Gastrocnemius medialis (tissue), 4 donors: ENCODE data around the gene CC2D2A.

Experiments used
- POLR2A ChIP-seq, 2 donors: fragments of 450-650 bp; IDR thresholded peaks; one replicate each; pipeline ENCODE4 v1.6.1; 2017; ENCODE audit warnings: antibody characterized with exemption in 2 of 2, mild to moderate bottlenecking in 2 of 2, moderate library complexity in 2 of 2
- TF ChIP-seq, protein P1 (sequence below), 5 experiments: fragments of 450-650 bp in 3 of 5; fragments of 200-600 bp in 2 of 5; sonication (generic) in 2 of 5; IDR thresholded peaks in 4 of 5; conservative IDR thresholded peaks in 1 of 5; 1 replicate in 4 of 5; 2 replicates in 1 of 5; pipeline ENCODE4 v1.5.1; 2016 to 2019; ENCODE audit warnings: antibody characterized with exemption in 5 of 5, mild to moderate bottlenecking in 3 of 5, moderate library complexity in 3 of 5

DNA sequence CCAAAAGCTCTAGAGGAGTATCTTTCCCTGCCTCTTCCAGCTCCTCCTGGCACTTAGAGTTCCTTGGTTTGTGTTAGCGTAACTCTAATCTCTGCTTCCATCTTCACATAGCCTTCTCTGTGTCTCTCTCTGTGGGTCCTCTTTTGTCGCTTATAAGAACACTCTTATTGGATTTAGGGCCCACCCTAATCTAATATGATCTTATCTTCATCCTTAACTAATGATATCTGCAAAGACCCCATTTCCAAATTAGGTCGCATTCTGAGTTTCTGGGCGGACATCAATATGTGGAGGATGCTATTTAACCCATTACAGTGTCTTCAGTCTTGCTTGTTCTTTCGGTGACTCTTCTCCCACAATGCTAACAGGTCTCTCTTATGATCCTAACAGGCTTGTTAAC is 72.3 kb downstream of the CC2D2A start:
- TF ChIP-seq, protein P1, sequence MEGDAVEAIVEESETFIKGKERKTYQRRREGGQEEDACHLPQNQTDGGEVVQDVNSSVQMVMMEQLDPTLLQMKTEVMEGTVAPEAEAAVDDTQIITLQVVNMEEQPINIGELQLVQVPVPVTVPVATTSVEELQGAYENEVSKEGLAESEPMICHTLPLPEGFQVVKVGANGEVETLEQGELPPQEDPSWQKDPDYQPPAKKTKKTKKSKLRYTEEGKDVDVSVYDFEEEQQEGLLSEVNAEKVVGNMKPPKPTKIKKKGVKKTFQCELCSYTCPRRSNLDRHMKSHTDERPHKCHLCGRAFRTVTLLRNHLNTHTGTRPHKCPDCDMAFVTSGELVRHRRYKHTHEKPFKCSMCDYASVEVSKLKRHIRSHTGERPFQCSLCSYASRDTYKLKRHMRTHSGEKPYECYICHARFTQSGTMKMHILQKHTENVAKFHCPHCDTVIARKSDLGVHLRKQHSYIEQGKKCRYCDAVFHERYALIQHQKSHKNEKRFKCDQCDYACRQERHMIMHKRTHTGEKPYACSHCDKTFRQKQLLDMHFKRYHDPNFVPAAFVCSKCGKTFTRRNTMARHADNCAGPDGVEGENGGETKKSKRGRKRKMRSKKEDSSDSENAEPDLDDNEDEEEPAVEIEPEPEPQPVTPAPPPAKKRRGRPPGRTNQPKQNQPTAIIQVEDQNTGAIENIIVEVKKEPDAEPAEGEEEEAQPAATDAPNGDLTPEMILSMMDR (IDR thresholded peaks at IDR 0.05 in 4 of 5, conservative IDR thresholded peaks at IDR 0.05 in 1 of 5) = no peak
- TF ChIP-seq POLR2A (IDR thresholded peaks at IDR 0.05) = no peak
